Kidney epithelial cell (primary cell): ENCODE measurements around the gene SEMA4A. TPM values are rescaled to one million over a fixed set of nuclear protein-coding genes. Genes with fewer than 3 reads are reported as not detected.

Experiments used
- DNase-seq: peaks from one replicate; pipeline ENCODE4 v3.0.0-alpha.2; 2010; ENCODE audit warnings: low read depth
- H3K27me3 ChIP-seq: 2 replicates; pipeline ENCODE4 v1.6.0; 2011; ENCODE audit warnings: low read length; ENCODE audit not compliant: control insufficient read depth, insufficient read depth
- H3K36me3 ChIP-seq: 2 replicates; pipeline ENCODE4 v1.5.1; 2011; ENCODE audit warnings: low read length; ENCODE audit not compliant: control insufficient read depth, insufficient read depth
- H3K4me3 ChIP-seq: 2 replicates; pipeline ENCODE4 v1.5.1; 2011; ENCODE audit warnings: low read depth, mild to moderate bottlenecking, control low read depth, low read length
- CTCF ChIP-seq: IDR thresholded peaks from 2 replicates; pipeline ENCODE4 v1.5.1; 2011; ENCODE audit warnings: mild to moderate bottlenecking, moderate library complexity, low read length, control low read depth, inconsistent platforms; ENCODE audit not compliant: insufficient read depth, poor library complexity, severe bottlenecking
- total RNA-seq: library from RNA; depleted of rRNA; stranded (reverse); fragments of >200 nt; gene quantifications from 2 replicates; pipeline ENCODE4 v1.2.3, GENCODE V29; 2015

Gene SEMA4A
- total RNA-seq, 1 donor from 2014 or later: 2.6 TPM

GRCh38 chr1:156143765-156144489, 9.5 kb upstream of the SEMA4A start:
- DNase-seq: no peak
- TF ChIP-seq CTCF: no peak
- H3K4me3 ChIP-seq: no peak overlapping the region
- peaks cover 7% of the 10 kb centered on the region for H3K27me3 ChIP-seq
- no peaks in the 10 kb centered on the region for H3K36me3 ChIP-seq

- no peaks in the 10 kb centered on the region for H3K36me3 ChIP-seq
- no peak for DNase-seq
- no peak for TF ChIP-seq CTCF
- peaks cover 14% of the 10 kb centered on the region for H3K27me3 ChIP-seq
- no peak overlapping the region for H3K4me3 ChIP-seq
Observed at GRCh38 chr1:156144742-156145141, 8.6 kb upstream of the SEMA4A start.

GRCh38 chr1:156145650-156146019, 7.8 kb upstream of the SEMA4A start:
- H3K27me3 ChIP-seq: peaks cover 23% of the 10 kb centered on the region
- DNase-seq: no peak
- H3K4me3 ChIP-seq: no peak overlapping the region
- no peaks in the 10 kb centered on the region for H3K36me3 ChIP-seq
- TF ChIP-seq CTCF: no peak

- Histone ChIP-seq H3K4me3 (no peak overlapping the region), H3K27me3 (peaks cover 24% of the 10 kb centered on the region), H3K36me3 (no peaks in the 10 kb centered on the region)
- peak; percentile 61 for TF ChIP-seq CTCF
- DNase-seq: peak; percentile 87
Observed at GRCh38 chr1:156146020-156146768, 7.2 kb upstream of the SEMA4A start.

- H3K36me3 ChIP-seq: no peaks in the 10 kb centered on the region
- TF ChIP-seq CTCF: no peak
- no peak for DNase-seq
- no peak overlapping the region for H3K4me3 ChIP-seq
- H3K27me3 ChIP-seq: peaks cover 24% of the 10 kb centered on the region
Observed at GRCh38 chr1:156146769-156147405, 6.5 kb upstream of the SEMA4A start.
